ENCODE results near the gene CPTP. TPM values are rescaled to one million over a fixed set of nuclear protein-coding genes. Genes with fewer than 3 reads are reported as not detected.

The CPTP gene
- total RNA-seq, 2 experiments from 2014 or later = 12.1 to 13.1 TPM

DNA sequence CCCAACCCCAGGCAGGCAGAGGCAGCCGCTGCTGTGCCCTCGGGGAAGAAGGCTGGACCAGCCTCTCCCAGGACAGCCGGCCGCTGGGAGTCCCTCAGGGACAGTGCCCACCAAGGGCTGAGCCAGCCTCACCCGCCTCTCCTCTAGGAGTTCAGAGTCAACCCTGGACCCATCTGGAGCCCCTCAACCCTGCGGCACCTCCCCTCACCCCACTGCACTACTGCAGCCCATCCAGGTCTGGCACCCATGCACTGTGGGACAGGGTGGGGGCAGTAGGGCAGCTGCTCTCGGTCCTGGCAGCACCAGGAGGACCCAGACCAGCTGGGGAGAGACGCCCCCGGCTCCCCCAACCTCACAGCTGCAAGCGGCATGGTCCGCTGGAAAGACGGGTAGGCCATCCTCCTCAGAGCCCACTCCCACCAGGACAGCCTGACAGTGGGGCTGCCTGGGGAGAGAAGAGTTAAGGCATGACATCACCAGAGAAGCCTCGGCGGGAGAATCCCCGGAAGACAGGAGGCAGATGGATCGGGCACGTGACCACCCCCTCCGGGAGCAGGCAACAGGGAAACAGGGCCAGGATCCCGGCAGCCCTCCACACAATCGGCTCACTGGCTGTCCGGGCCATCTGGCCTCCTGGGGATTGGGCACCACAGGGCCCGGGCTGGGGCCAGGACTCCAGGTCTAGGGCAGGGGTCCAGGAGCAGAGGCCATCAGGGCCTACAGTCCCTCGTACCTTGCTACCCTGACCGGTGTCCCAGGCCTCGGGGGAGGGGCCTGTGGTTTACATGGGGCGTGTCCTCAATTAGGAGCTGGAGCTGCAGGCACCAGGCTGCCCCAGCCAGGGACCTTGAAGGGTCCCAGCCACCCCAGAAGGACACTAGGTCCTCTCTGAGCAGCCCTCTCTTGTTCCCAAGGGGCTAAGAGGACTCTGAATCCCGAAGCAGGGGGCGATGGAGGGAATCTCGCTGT, 20.0 kb upstream of the CPTP start:
- H3K4me1 Mint-ChIP-seq (ENCODE audit: low read depth) = peaks cover 24% of the 10 kb centered on the region
- H3K27me3 Mint-ChIP-seq = no peaks in the 10 kb centered on the region
- ChIA-PET POLR2A (interaction anchor here (0.5 kb wide), 1 partner anchor 936 kb away, joined by 4 read pairs; no protein-coding TSS in a partner anchor), CTCF (interaction anchor here (1.1 to 1.3 kb wide), 2 partner anchors 14 to 183 kb away, joined by 3 to 6 read pairs; no protein-coding TSS in a partner anchor)
- no peaks in the 10 kb centered on the region for H3K9me3 Mint-ChIP-seq
- H3K27ac Mint-ChIP-seq = no peak overlapping the region
- no peak overlapping the region for H3K4me3 Mint-ChIP-seq
- DNase-seq = no peak
- H3K36me3 Mint-ChIP-seq = no peaks in the 10 kb centered on the region
- intact Hi-C loops (cut with micrococcal nuclease) = loop anchor here (5.0 kb wide), 4 partner anchors 32 to 187 kb away; partner anchors contain the start of genes AURKAIP1, C1orf159 and UBE2J2

DNA sequence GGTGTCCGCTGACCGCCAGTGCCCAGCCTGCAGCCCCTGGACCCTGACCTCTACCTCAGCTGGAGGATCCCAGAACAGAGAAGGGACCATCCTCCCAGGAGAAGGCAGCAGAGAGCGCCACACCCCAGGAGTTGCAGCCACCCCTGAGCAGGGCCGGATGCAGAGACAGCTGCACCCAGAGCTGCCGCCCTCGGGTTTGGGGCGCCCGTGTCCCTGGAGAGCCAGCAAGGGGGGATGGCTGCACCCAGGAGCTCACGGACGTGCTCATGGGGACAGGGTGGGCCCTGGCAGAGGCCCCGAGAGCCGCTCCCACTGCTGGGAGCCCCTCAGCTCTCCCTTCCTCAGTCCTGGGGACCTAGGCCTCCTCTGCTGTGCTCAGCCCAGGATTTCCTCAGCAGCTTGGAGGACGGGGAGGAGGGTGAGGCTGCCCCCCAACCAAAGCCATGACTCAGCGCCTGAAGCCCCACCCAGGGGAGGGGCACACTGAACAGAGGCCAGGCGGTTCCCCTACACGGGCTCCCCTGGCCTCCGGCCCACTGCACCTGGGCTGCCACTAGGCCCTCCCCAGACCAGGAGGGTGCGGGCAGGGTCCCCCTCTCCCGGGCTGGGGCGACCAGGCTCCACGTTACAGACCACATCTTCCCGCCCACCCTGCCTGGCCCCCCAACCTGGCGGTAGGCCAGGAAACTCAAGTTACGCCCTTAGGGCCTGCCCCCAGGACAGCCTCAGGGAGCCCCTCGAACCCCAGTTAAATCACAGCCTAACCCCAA, 19.1 kb upstream of the CPTP start:
- intact Hi-C loops (cut with micrococcal nuclease) = loop anchor here (5.0 kb wide), 4 partner anchors 33 to 188 kb away; partner anchors contain the start of genes AURKAIP1, C1orf159 and UBE2J2
- CTCF ChIA-PET = interaction anchor here (1.1 to 1.3 kb wide), 2 partner anchors 15 to 184 kb away, joined by 3 to 6 read pairs; no protein-coding TSS in a partner anchor

DNA sequence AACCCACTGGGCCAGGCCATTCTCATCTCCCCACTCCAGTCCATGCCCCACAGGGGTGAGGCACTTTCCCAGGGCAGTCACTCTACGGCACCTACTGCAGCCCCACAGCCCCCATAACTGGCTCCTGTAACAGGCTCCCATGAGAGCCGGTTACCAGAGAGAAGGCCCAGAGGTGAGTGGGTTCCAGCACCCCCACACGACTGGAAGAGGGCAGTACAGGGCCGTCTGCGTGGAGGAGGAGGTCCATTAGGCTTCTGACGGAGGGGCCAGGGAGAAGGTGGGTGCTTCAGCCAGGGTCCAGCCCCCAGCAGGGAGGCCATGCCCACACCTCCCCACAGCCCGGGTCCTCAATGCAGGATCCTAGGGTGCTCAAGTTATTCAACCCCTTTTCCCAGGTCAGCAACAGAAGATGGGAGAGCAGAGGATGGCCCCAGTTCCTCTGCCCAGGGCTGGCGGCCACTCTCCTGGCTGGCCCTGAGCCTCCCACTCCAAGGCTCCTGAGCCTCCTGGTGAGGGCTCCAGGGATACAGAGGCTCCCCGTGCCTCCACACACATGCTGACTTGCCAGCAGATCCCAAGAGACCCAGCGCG, 18.4 kb upstream of the CPTP start:
- Mint-ChIP-seq H3K4me1 (ENCODE audit: low read depth) (peaks cover 29% of the 10 kb centered on the region), H3K9me3 (no peaks in the 10 kb centered on the region), H3K36me3 (peaks cover 3% of the 10 kb centered on the region), H3K4me3 (peak overlapping the region; percentile 81), H3K27me3 (no peaks in the 10 kb centered on the region), H3K27ac (peak overlapping the region; percentile 64)
- intact Hi-C loops (cut with micrococcal nuclease) = loop anchor here (5.0 kb wide), 4 partner anchors 34 to 189 kb away; partner anchors contain the start of genes AURKAIP1, C1orf159 and UBE2J2
- ChIA-PET POLR2A (no interaction called here), CTCF (interaction anchor here (0.9 to 1.1 kb wide), 3 partner anchors 16 to 184 kb away, joined by 3 to 4 read pairs (median 3); no protein-coding TSS in a partner anchor)
- DNase-seq = peak; percentile 34

More for the DNA sequence above, 19.1 kb upstream of the CPTP start:
- Mint-ChIP-seq H3K9me3 (no peaks in the 10 kb centered on the region), H3K27me3 (no peaks in the 10 kb centered on the region), H3K27ac (peak overlapping the region; percentile 64), H3K4me3 (peak overlapping the region; percentile 81), H3K4me1 (ENCODE audit: low read depth) (peaks cover 26% of the 10 kb centered on the region), H3K36me3 (no peaks in the 10 kb centered on the region)
- POLR2A ChIA-PET = no interaction called here
- DNase-seq = peak; percentile 73

DNA sequence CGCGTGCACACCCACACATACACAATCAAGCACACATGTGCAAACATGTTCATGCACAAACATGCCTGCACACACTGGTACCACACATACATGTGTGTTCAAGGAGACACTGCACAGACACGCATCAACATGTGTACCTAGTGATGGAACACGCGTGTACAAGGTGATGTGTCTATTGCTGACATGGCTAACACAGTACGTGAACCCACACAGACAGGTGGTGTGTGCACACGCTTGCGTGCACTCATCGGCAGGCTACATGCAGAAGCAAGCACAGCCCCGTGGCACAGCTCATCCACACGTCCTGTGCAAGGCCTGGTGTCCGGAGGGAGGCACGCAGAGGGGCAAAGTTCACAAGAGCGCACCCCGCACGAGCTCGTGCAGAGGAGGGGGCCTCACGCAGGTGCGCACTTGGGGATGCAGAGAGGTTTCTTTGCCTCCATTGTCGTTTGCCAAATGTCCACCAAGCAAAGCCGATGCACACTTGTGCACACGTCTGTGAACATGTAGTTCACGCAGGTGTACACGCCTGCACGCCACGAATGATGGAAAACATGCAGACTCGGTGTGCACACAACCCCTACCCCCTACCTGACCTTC, 17.8 kb upstream of the CPTP start:
- H3K9me3 Mint-ChIP-seq = no peaks in the 10 kb centered on the region

DNA sequence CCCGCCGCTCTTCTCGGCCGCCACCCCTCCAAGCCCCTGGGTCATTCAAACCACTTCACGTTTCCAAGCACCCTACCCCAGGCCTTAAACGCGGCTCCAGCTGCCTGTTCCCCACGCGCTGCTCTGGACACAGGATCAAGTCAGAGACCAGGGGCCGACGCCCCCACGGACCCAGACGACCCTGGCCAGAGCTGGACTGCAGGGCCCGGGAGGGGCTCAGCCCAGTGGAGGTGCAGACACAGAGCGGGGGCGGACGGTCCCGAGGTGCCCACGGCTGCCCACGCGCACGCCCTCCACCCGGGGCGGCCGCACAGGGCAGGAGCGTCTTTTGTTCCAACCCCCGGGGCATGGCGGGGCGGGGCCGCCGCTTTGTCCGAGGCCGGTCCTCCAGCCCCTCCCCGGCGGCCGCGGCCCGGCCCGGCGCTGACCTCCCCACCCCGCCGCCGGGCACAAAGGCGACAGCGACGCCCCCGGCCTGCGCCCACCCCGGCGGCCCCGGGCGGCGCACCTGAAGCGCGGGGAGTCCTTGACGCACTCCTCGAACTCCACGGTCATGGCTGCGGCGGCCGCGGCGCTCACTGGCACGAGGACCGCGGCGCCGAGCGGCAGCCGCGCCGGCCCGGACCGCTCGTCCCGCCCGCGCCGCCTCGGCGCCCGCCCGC, 17.2 kb upstream of the CPTP start:
- ChIA-PET POLR2A (no interaction called here), CTCF (interaction anchor here (0.9 kb wide), 2 partner anchors 86 to 185 kb away, joined by 3 to 4 read pairs; no protein-coding TSS in a partner anchor)
- Mint-ChIP-seq H3K27me3 (no peaks in the 10 kb centered on the region), H3K4me1 (ENCODE audit: low read depth) (peaks cover 29% of the 10 kb centered on the region), H3K4me3 (peak overlapping the region; percentile 81), H3K27ac (no peak overlapping the region), H3K36me3 (peaks cover 3% of the 10 kb centered on the region), H3K9me3 (no peaks in the 10 kb centered on the region)
- peak; percentile 29 for DNase-seq
- intact Hi-C loops (cut with micrococcal nuclease) = loop anchor here (5.0 kb wide), 4 partner anchors 35 to 190 kb away; partner anchors contain the start of genes AURKAIP1, C1orf159 and UBE2J2

More for the DNA sequence above, 17.8 kb upstream of the CPTP start:
- H3K36me3 Mint-ChIP-seq = peaks cover 3% of the 10 kb centered on the region
- no peaks in the 10 kb centered on the region for H3K27me3 Mint-ChIP-seq
- intact Hi-C loops (cut with micrococcal nuclease) = loop anchor here (5.0 kb wide), 4 partner anchors 34 to 189 kb away; partner anchors contain the start of genes AURKAIP1, C1orf159 and UBE2J2
- peak overlapping the region; percentile 64 for H3K27ac Mint-ChIP-seq
- peak overlapping the region; percentile 81 for H3K4me3 Mint-ChIP-seq
- ChIA-PET POLR2A (no interaction called here), CTCF (interaction anchor here (0.9 kb wide), 2 partner anchors 87 to 184 kb away, joined by 3 to 4 read pairs; no protein-coding TSS in a partner anchor)
- no peak for DNase-seq
- H3K4me1 Mint-ChIP-seq (ENCODE audit: low read depth) = peaks cover 29% of the 10 kb centered on the region

DNA sequence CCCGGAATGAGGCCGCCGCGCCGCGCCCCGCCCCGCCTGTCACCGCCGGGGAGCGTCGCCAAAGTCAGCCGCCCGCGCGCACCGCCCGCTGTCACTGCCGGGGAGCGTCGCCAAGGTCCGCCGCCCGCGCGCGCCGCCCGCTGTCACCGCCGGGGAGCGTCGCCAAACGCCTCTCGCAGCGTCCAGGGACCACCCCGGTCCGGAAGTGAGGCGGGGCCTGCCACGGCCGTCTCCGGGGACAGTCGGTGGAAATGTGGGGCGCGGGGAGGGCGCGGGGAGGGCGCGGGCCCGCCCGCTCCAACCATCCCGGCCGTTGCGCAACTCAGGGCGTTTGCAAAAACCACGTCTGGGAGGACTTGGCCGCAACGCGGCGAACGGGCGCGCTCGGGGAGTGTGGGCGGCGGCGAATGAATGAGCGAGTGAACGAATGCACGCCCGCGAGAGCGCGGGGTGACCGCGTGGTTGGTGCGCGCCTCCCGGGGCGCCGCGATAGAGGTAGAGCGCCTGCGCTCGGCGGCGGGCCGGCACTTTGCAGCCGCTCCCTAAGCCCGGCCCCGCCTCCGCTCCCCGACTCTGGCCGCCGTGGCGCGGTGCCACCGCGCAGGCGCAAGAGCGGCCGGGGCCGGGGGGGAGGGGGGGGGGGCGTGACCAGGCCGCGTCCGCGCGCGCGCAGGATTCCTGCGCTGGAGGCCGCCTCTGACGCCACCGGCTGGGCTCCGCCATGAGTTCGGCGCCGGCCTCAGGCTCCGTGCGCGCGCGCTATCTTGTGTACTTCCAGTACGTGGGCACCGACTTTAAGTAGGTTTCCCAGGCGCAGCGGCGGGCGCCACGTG, 16.5 kb upstream of the CPTP start, which contains the start of the genes ACAP3 and PUSL1:
TSS of gene ACAP3 (minus strand) at position 8 of the 833 bp plus-strand sequence. CDS start 115 bp downstream, outside the sequence.
TSS of gene PUSL1 (plus strand) at position 675 of the 833 bp plus-strand sequence. CDS start at position 722, 47 bp downstream.
- no peaks in the 10 kb centered on the region for H3K27me3 Mint-ChIP-seq
- CTCF ChIA-PET = no interaction called here
- H3K9me3 Mint-ChIP-seq = no peaks in the 10 kb centered on the region
- POLR2A ChIA-PET = no interaction called here
- peak within 1 kb of the TSS; percentile 81 for H3K4me3 Mint-ChIP-seq
- peaks cover 3% of the 10 kb centered on the region for H3K36me3 Mint-ChIP-seq
- DNase-seq = peak; percentile 91
- H3K4me1 Mint-ChIP-seq (ENCODE audit: low read depth) = peaks cover 29% of the 10 kb centered on the region
- intact Hi-C loops (cut with micrococcal nuclease) = loop anchor here (1.0 to 5.0 kb wide), 7 partner anchors 36 to 275 kb away; partner anchors contain the start of genes AURKAIP1, B3GALT6, C1orf159 and DVL1
- H3K27ac Mint-ChIP-seq = peak within 1 kb of the TSS; percentile 82

DNA sequence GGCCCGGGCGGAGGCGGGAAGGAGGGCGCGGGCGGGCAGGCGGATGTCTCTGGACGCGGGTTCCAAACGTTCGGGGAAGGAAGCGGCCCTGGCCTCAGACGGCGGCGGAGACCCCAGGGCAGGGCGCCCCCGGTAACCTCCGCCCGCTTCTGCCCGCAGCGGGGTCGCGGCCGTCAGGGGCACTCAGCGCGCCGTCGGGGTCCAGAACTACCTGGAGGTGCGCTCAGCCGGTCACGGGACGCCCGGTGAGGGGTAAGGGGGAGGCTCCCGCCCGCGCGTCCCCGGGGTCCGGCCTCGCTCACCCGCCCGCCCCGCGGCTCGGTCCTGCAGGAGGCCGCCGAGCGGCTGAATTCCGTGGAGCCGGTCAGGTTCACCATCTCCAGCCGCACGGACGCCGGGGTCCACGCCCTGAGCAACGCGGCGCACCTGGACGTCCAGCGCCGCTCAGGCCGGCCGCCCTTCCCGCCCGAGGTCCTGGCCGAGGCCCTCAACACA, 15.8 kb upstream of the CPTP start:
- ChIA-PET POLR2A (interaction anchor here (0.6 kb wide), 1 partner anchor 80 kb away, joined by 3 read pairs; no protein-coding TSS in a partner anchor), CTCF (interaction anchor here (1.1 to 1.3 kb wide), 2 partner anchors 186 to 324 kb away, joined by 4 read pairs; no protein-coding TSS in a partner anchor)
- Mint-ChIP-seq H3K27ac (peak overlapping the region; percentile 70), H3K36me3 (peaks cover 8% of the 10 kb centered on the region), H3K4me1 (ENCODE audit: low read depth) (peaks cover 29% of the 10 kb centered on the region), H3K27me3 (no peaks in the 10 kb centered on the region), H3K9me3 (no peaks in the 10 kb centered on the region), H3K4me3 (peak overlapping the region; percentile 78)
- no peak for DNase-seq
- intact Hi-C loops (cut with micrococcal nuclease) = loop anchor here (1.0 to 5.0 kb wide), 7 partner anchors 37 to 276 kb away; partner anchors contain the start of genes AURKAIP1, B3GALT6, C1orf159 and DVL1

DNA sequence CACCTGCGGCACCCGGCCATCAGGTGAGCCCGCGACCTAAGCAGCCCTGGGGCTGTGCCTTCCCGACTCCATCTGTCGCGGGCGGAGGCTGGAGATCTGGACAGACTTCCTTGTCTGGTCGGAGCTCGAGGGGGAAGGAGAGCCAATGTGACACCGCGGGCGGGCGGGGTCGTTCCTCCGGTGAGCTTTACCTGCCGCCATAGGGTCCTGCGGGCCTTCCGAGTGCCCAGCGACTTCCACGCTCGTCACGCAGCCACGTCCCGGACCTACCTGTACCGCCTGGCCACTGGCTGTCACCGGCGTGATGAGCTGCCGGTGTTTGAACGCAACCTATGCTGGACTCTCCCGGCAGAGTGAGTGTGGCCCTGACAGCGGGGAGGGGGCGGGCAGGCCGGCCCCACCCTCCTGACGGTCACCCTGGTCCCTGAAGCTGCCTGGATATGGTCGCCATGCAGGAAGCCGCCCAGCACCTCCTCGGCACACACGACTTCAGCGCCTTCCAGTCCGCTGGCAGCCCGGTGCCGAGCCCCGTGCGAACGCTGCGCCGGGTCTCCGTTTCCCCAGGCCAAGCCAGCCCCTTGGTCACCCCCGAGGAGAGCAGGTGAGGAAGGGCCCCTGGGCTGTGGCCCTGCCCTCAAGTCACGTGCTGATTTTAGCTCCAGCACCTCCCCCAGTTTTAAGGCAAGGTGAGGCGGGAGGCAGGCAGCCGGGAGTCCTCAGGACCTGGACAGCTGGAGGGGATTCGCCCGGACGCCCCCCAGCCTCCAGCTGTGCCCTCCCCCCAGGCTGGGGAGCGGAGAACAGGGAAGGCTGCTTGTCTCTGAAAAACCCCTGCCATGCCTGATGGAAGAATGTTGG, 15.1 kb upstream of the CPTP start:
- DNase-seq = peak; percentile 36
- peak overlapping the region; percentile 5 for H3K27ac Mint-ChIP-seq
- intact Hi-C loops (cut with micrococcal nuclease) = loop anchor here (5.0 kb wide), 4 partner anchors 37 to 192 kb away; partner anchors contain the start of genes AURKAIP1, C1orf159 and UBE2J2
- CTCF ChIA-PET = interaction anchor here (0.9 to 1.3 kb wide), 3 partner anchors 66 to 325 kb away, joined by 4 read pairs; partner anchors contain the start of gene AURKAIP1
- POLR2A ChIA-PET = interaction anchor here (0.6 kb wide), 1 partner anchor 81 kb away, joined by 3 read pairs; no protein-coding TSS in a partner anchor
- H3K4me1 Mint-ChIP-seq (ENCODE audit: low read depth) = peaks cover 29% of the 10 kb centered on the region
- no peaks in the 10 kb centered on the region for H3K27me3 Mint-ChIP-seq
- H3K36me3 Mint-ChIP-seq = peaks cover 9% of the 10 kb centered on the region
- no peaks in the 10 kb centered on the region for H3K9me3 Mint-ChIP-seq
- H3K4me3 Mint-ChIP-seq = peak overlapping the region; percentile 75

DNA sequence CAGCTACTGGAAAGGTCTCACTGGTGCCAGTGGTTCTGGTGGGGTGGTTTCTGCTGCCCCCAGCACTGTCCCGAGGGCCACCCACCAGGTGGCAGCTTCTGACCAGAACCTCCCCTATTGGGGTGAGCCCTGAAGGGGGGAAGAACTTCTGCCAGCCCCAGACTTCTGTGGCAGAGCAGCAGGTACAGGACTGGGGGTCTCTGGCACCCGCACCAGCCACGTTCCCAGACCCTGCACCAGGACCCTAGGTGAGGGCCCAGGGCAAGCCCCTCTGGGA, 14.6 kb upstream of the CPTP start:
- peaks cover 11% of the 10 kb centered on the region for H3K36me3 Mint-ChIP-seq
- H3K9me3 Mint-ChIP-seq = no peaks in the 10 kb centered on the region
- CTCF ChIA-PET = interaction anchor here (0.9 to 1.3 kb wide), 3 partner anchors 65 to 326 kb away, joined by 4 read pairs; partner anchors contain the start of gene AURKAIP1
- peaks cover 27% of the 10 kb centered on the region for H3K4me1 Mint-ChIP-seq (ENCODE audit: low read depth)
- intact Hi-C loops (cut with micrococcal nuclease) = no loop called here
- no peak overlapping the region for H3K27ac Mint-ChIP-seq
- H3K27me3 Mint-ChIP-seq = no peaks in the 10 kb centered on the region
- H3K4me3 Mint-ChIP-seq = peak overlapping the region; percentile 75
- no peak for DNase-seq
- POLR2A ChIA-PET = no interaction called here
